Measurements from ENCODE around the gene WFIKKN2. TPM values are rescaled to one million over a fixed set of nuclear protein-coding genes. Genes with fewer than 3 reads are reported as not detected.
"Not testable (repeated sequence)": the region's sequence is repeated elsewhere in the genome, so short reads cannot be mapped to it uniquely, and the experiment has no call there.

The WFIKKN2 gene
- total RNA-seq, 1 donor from 2014 or later: not detected

- no peaks in the 10 kb centered on the region for H3K36me3 ChIP-seq (ENCODE audit: control insufficient read depth, insufficient read depth, low read length)
- no peak overlapping the region for H3K4me3 ChIP-seq (ENCODE audit: low read depth, low read length)
- TF ChIP-seq, protein P1, sequence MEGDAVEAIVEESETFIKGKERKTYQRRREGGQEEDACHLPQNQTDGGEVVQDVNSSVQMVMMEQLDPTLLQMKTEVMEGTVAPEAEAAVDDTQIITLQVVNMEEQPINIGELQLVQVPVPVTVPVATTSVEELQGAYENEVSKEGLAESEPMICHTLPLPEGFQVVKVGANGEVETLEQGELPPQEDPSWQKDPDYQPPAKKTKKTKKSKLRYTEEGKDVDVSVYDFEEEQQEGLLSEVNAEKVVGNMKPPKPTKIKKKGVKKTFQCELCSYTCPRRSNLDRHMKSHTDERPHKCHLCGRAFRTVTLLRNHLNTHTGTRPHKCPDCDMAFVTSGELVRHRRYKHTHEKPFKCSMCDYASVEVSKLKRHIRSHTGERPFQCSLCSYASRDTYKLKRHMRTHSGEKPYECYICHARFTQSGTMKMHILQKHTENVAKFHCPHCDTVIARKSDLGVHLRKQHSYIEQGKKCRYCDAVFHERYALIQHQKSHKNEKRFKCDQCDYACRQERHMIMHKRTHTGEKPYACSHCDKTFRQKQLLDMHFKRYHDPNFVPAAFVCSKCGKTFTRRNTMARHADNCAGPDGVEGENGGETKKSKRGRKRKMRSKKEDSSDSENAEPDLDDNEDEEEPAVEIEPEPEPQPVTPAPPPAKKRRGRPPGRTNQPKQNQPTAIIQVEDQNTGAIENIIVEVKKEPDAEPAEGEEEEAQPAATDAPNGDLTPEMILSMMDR (IDR thresholded peaks at IDR 0.05; ENCODE audit: insufficient read depth, low read length, poor library complexity, severe bottlenecking): no peak
- no peak for DNase-seq (ENCODE audit: low read depth)
- no peaks in the 10 kb centered on the region for H3K27me3 ChIP-seq (ENCODE audit: control insufficient read depth, insufficient read depth, low read length)
Observed at GRCh38 chr17:50872710-50873424, 37.5 kb downstream of the WFIKKN2 start.

- Histone ChIP-seq H3K27me3 (ENCODE audit: control insufficient read depth, insufficient read depth, low read length) (no peaks in the 10 kb centered on the region), H3K36me3 (ENCODE audit: control insufficient read depth, insufficient read depth, low read length) (no peaks in the 10 kb centered on the region), H3K4me3 (ENCODE audit: low read depth, low read length) (no peak overlapping the region)
- no peak for DNase-seq (ENCODE audit: low read depth)
- TF ChIP-seq, protein P1 (IDR thresholded peaks at IDR 0.05; ENCODE audit: insufficient read depth, low read length, poor library complexity, severe bottlenecking): no peak
Observed at GRCh38 chr17:50875074-50875473, 39.7 kb downstream of the WFIKKN2 start.

DNA sequence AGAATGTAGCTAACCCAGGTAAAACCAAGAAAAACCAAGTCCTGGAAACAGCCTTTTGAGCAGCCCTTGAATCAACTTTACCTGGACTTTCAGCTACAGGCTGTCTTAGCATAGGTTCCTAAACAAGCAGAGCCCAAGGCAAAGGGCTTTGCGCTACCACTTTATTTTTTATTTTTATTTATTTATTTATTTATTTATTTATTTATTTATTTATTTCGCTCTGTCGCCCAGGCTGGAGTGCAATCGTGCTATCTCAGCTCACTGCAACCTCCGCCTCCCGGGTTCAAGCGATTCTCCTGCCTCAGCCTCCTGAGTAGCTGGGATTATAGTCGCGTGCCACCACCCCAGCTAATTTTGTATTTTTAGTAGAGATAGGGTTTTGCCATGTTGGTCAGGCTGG, 41.7 kb downstream of the WFIKKN2 start:
- not testable (repeated sequence) for H3K27me3 ChIP-seq (ENCODE audit: control insufficient read depth, insufficient read depth, low read length); DNase-seq (ENCODE audit: low read depth); H3K36me3 ChIP-seq (ENCODE audit: control insufficient read depth, insufficient read depth, low read length); H3K4me3 ChIP-seq (ENCODE audit: low read depth, low read length)

DNA sequence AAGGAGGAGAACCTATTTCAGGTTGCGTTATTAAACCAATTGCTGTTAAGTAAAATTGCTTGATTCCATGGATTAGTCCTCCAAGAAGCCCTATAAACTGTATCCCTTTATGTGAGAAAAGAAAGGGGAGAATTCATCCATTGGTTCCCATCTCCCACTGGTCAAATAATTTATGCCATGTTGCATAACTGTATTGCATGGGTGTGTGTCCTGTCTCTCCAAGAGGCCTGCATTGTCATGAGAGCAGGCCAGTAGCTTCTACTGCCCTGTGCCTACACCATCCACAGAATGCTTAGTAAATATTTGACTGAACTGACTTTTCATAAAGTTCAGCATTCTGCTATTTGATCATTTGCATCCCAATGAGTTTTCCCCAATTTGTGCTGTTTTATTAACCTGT, 42.5 kb downstream of the WFIKKN2 start:
- H3K4me3 ChIP-seq (ENCODE audit: low read depth, low read length): no peak overlapping the region

GRCh38 chr17:50879086-50879485, 43.7 kb downstream of the WFIKKN2 start:
- DNase-seq (ENCODE audit: low read depth): no peak
- Histone ChIP-seq H3K27me3 (ENCODE audit: control insufficient read depth, insufficient read depth, low read length) (no peaks in the 10 kb centered on the region), H3K36me3 (ENCODE audit: control insufficient read depth, insufficient read depth, low read length) (no peaks in the 10 kb centered on the region), H3K4me3 (ENCODE audit: low read depth, low read length) (no peak overlapping the region)
- TF ChIP-seq, protein P1 (IDR thresholded peaks at IDR 0.05; ENCODE audit: insufficient read depth, low read length, poor library complexity, severe bottlenecking): no peak

More for the DNA sequence above, 42.5 kb downstream of the WFIKKN2 start:
- H3K27me3 ChIP-seq (ENCODE audit: control insufficient read depth, insufficient read depth, low read length): no peaks in the 10 kb centered on the region
- no peak for DNase-seq (ENCODE audit: low read depth)
- TF ChIP-seq, protein P1 (IDR thresholded peaks at IDR 0.05; ENCODE audit: insufficient read depth, low read length, poor library complexity, severe bottlenecking): no peak
- H3K36me3 ChIP-seq (ENCODE audit: control insufficient read depth, insufficient read depth, low read length): no peaks in the 10 kb centered on the region

DNA sequence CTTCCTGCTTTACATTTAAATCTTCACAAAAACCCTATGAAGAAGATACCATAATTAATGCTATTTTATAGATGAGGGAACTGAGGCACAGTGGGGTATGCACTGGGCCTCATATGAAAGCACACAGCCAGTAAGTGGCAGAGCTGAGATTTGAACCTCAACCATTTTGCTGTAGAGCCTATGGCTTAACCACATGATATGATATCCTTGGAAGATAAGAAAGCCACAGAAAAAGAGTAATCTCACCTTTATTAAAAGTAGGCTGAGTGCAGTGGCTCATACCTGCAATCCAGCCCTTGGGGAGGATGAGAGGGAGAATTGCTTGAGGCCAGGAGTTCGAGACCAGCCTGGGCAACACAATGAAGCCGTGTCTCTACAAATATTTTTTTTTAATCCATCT, 45.8 kb downstream of the WFIKKN2 start:
- H3K36me3 ChIP-seq (ENCODE audit: control insufficient read depth, insufficient read depth, low read length): no peaks in the 10 kb centered on the region
- TF ChIP-seq, protein P1 (IDR thresholded peaks at IDR 0.05; ENCODE audit: insufficient read depth, low read length, poor library complexity, severe bottlenecking): no peak
- DNase-seq (ENCODE audit: low read depth): no peak
- H3K4me3 ChIP-seq (ENCODE audit: low read depth, low read length): no peak overlapping the region
- no peaks in the 10 kb centered on the region for H3K27me3 ChIP-seq (ENCODE audit: control insufficient read depth, insufficient read depth, low read length)

Data from kidney epithelial cell (primary cell).